PC-3 (cell line): ENCODE results near the gene CD9. TPM values are rescaled to one million over a fixed set of nuclear protein-coding genes. Genes with fewer than 3 reads are reported as not detected.

ENCODE experiments used
- ATAC-seq: fragments of 200-7000 bp; cut with Tn5 transposase; 2 replicates; pipeline ENCODE4 v1.9.1; 2020; ENCODE audit warnings: mild to moderate bottlenecking, moderate library complexity
- BruUV-seq: library from RNA; stranded (reverse); fragments of 400-500 nt; replicated peaks from 2 replicates; lab custom pipeline; 2021; lab: Mats Ljungman, UMichigan
- CTCF ChIA-PET: fragments of 300-600 bp; sonication (Branson Sonifier 250); formaldehyde crosslinking; loops from one replicate; lab custom pipeline; 2022; ENCODE audit warnings: antibody characterized with exemption; lab: Charles Lee
- POLR2A ChIA-PET: fragments of 300-600 bp; sonication (Branson Sonifier 250); formaldehyde crosslinking; loops from one replicate; lab custom pipeline; 2022; ENCODE audit warnings: antibody characterized with exemption; ENCODE audit not compliant: unreplicated experiment; lab: Charles Lee
- DNase-seq: peaks from one replicate; pipeline ENCODE4 v3.0.0-alpha.2; 2015
- H2AFZ ChIP-seq: fragments of 300-600 bp; sonication (generic); 2 replicates; pipeline ENCODE4 v1.6.0; 2016; ENCODE audit warnings: antibody characterized with exemption, low read length
- H3F3A ChIP-seq: fragments of 300-600 bp; sonication (generic); one replicate; pipeline ENCODE4 v1.6.0; 2017; ENCODE audit warnings: antibody characterized with exemption, low read length, control low read depth, mild to moderate bottlenecking; ENCODE audit not compliant: unreplicated experiment
- H3K27ac ChIP-seq: fragments of 300-600 bp; sonication (generic); 2 replicates; pipeline ENCODE4 v1.5.1; 2016; ENCODE audit warnings: mild to moderate bottlenecking, low read length
- H3K27me3 ChIP-seq: fragments of 300-600 bp; sonication (generic); 2 replicates; pipeline ENCODE4 v1.6.1; 2016; ENCODE audit warnings: low read length, mixed read lengths
- H3K36me3 ChIP-seq: fragments of 300-600 bp; sonication (generic); 2 replicates; pipeline ENCODE4 v1.6.1; 2016; ENCODE audit warnings: low read depth, mixed run types, low read length, mixed read lengths
- H3K4me1 ChIP-seq: fragments of 300-600 bp; sonication (generic); 2 replicates; pipeline ENCODE4 v1.5.1; 2016; ENCODE audit warnings: low read length; ENCODE audit not compliant: insufficient read depth
- H3K4me2 ChIP-seq: fragments of 300-600 bp; sonication (generic); 2 replicates; pipeline ENCODE4 v1.6.0; 2016; ENCODE audit warnings: low read length
- H3K4me3 ChIP-seq: fragments of 300-600 bp; sonication (generic); 2 replicates; pipeline ENCODE4 v1.5.1; 2016; ENCODE audit warnings: mild to moderate bottlenecking, low read length, mixed read lengths
- H3K79me2 ChIP-seq: fragments of 300-600 bp; sonication (generic); 2 replicates; pipeline ENCODE4 v1.6.1; 2017; ENCODE audit warnings: low read length, mixed read lengths
- H3K9ac ChIP-seq: fragments of 300-600 bp; sonication (generic); 2 replicates; pipeline ENCODE4 v1.6.0; 2016; ENCODE audit warnings: mild to moderate bottlenecking, low read length
- H3K9me2 ChIP-seq: fragments of 300-600 bp; sonication (generic); replicated peaks from 2 replicates; pipeline ENCODE4 v1.6.1; 2016; ENCODE audit warnings: mixed run types, low read length, mixed read lengths
- H3K9me3 ChIP-seq: fragments of 300-600 bp; sonication (generic); 2 replicates; pipeline ENCODE4 v1.6.1; 2016; ENCODE audit warnings: low read length, mixed read lengths
- H4K20me1 ChIP-seq: fragments of 300-600 bp; sonication (generic); 2 replicates; pipeline ENCODE4 v1.6.1; 2016; ENCODE audit warnings: low read length, mixed read lengths
- EZH2 ChIP-seq: fragments of 300-600 bp; sonication (generic); IDR thresholded peaks from one replicate; pipeline ENCODE4 v1.6.1; 2017; ENCODE audit warnings: antibody characterized with exemption, mild to moderate bottlenecking, low read length; ENCODE audit not compliant: unreplicated experiment
- EZH2phosphoT487 ChIP-seq: fragments of 300-600 bp; sonication (generic); IDR thresholded peaks from 2 replicates; pipeline ENCODE4 v1.6.1; 2018; ENCODE audit warnings: mild to moderate bottlenecking, antibody characterized with exemption, low read length, borderline replicate concordance
- intact Hi-C: fragments of 100-400 bp; cut with micrococcal nuclease; formaldehyde crosslinking; loops from 2 replicates; pipeline ENCODE4 v1.9.0; 2023
- total RNA-seq: library from RNA; depleted of rRNA; stranded (reverse); fragments of >200 nt; gene quantifications from 2 replicates; pipeline ENCODE4 v1.2.3, GENCODE V29; 2014
- TF ChIP-seq, protein P1 (sequence below): fragments of 300-600 bp; sonication (generic); conservative IDR thresholded peaks from 2 replicates; pipeline ENCODE4 v1.5.1; 2017; ENCODE audit warnings: antibody characterized with exemption, low read depth, mild to moderate bottlenecking, low read length

CD9 gene
- total RNA-seq, 1 experiment from 2014 or later, result 174 TPM

DNA sequence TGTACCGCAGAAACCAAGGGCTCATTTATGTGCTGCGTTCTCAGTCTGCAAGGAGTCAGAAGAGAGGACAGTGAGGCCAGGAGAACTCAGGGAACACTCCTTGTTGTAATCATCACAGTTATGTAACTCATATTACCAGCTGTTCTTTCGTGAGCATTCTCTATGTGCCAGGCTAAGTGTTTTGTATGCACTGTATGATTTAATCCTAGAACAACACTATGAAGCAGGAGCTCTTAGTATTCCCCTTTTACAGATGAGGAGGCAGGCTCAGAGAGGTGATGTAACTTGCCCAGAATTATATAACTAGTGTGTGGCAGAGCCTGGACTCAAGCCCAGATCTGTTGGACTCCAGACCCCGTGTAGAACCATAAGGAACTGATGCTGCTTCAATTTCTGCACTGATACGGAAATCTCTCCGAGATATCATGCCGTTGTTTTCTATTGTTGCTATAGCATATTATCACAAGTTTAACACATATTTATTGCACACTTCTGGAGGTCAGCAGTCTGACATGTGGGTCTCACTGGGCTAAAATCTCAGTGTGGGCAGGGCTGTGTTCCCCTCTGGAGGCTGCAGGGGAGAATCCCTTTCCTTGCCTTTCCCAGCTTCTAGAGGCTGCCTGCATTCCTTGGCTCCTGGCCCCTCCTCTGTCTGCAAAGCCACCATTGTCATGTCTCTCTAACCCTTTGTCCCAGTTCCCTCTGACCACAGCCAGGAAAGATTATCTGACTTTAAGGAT, 16.3 kb upstream of the CD9 start:
- Histone ChIP-seq H3K4me1 (peaks cover 31% of the 10 kb centered on the region), H3F3A (no peaks in the 10 kb centered on the region), H4K20me1 (no peaks in the 10 kb centered on the region), H3K36me3 (no peaks in the 10 kb centered on the region), H3K79me2 (no peaks in the 10 kb centered on the region), H3K27me3 (no peaks in the 10 kb centered on the region), H3K9ac (no peak overlapping the region), H3K4me2 (no peak overlapping the region), H3K9me2 (no peaks in the 10 kb centered on the region), H3K4me3 (no peak overlapping the region), H3K9me3 (no peaks in the 10 kb centered on the region), H3K27ac (no peak overlapping the region), H2AFZ (no peak overlapping the region)
- POLR2A ChIA-PET, result no interaction called here
- CTCF ChIA-PET, result no interaction called here
- no peak for ATAC-seq
- no peak for DNase-seq
- BruUV-seq, result no TSS peak
- TF ChIP-seq EZH2 (no peak), EZH2phosphoT487 (no peak)
- TF ChIP-seq, protein P1, sequence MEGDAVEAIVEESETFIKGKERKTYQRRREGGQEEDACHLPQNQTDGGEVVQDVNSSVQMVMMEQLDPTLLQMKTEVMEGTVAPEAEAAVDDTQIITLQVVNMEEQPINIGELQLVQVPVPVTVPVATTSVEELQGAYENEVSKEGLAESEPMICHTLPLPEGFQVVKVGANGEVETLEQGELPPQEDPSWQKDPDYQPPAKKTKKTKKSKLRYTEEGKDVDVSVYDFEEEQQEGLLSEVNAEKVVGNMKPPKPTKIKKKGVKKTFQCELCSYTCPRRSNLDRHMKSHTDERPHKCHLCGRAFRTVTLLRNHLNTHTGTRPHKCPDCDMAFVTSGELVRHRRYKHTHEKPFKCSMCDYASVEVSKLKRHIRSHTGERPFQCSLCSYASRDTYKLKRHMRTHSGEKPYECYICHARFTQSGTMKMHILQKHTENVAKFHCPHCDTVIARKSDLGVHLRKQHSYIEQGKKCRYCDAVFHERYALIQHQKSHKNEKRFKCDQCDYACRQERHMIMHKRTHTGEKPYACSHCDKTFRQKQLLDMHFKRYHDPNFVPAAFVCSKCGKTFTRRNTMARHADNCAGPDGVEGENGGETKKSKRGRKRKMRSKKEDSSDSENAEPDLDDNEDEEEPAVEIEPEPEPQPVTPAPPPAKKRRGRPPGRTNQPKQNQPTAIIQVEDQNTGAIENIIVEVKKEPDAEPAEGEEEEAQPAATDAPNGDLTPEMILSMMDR, result no peak
- intact Hi-C loops, result loop anchor here (5.0 kb wide), 1 partner anchor 117 kb away; no protein-coding TSS in a partner anchor

DNA sequence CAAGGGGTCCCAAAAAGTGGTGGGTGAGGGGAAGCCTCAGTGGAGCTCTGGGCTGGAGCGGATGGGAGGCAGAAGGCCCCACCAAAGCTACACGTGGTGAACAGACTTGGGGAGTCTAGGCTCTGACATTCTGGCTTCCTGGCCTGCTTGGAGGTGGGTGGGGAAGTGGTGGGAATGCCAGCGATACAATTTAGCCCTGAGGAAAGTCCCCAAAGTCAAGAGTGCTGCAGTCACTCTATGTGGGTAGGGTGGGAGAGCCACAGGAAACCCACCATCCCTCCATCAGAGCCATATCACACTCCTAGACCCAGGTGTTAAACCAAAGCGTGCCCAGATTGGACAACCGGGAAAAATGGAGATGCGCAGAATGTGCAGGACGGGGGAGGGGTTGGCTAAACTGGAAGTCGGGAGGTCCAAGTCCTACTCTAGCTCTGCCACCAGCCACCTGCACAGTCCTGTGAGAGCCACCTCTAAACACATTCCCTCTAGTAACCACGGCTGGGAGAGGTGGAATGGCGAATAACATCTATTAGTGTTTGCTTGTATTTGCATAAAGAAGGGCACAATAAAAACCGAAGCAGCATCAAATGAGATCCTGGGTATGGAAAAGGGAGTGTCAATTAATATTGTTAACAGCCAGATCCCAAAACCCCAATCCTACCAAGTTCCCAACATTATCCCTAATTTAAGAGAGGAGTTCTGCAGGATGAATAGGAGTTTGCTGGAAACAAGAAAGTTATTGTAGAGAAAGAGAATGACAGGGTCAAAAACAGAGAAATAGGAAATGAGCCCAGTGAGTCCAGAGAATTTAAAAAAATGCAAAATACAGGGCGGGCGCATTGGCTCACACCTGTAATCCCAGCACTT, 14.0 kb upstream of the CD9 start:
- ATAC-seq, result no peak
- Histone ChIP-seq H3K9ac (no peak overlapping the region), H3K4me3 (no peak overlapping the region), H2AFZ (no peak overlapping the region), H3F3A (no peaks in the 10 kb centered on the region), H4K20me1 (no peaks in the 10 kb centered on the region), H3K79me2 (no peaks in the 10 kb centered on the region), H3K9me3 (no peaks in the 10 kb centered on the region), H3K4me2 (no peak overlapping the region), H3K36me3 (no peaks in the 10 kb centered on the region), H3K27ac (no peak overlapping the region), H3K9me2 (no peaks in the 10 kb centered on the region), H3K4me1 (peaks cover 15% of the 10 kb centered on the region), H3K27me3 (no peaks in the 10 kb centered on the region)
- ChIA-PET CTCF (no interaction called here), POLR2A (no interaction called here)
- intact Hi-C loops, result no loop called here
- TF ChIP-seq EZH2 (no peak), EZH2phosphoT487 (no peak)
- TF ChIP-seq, protein P1, result no peak
- DNase-seq, result no peak
- BruUV-seq, result no TSS peak
